IPS-NIHi7 (cell line): ENCODE data around the gene DNAL4.
"Not testable (repeated sequence)": the region's sequence is repeated elsewhere in the genome, so short reads cannot be mapped to it uniquely, and the experiment has no call there.

Source experiments
- DNase-seq: peaks from one replicate; pipeline ENCODE4 v3.0.0; 2012; ENCODE audit warnings: mixed read lengths; ENCODE audit errors: extremely low spot score

Gene DNAL4

GRCh38 chr22:38827510-38827909 lies 33.6 kb upstream of the DNAL4 start:
- no peak for DNase-seq

GRCh38 chr22:38826801-38827200 lies 32.9 kb upstream of the DNAL4 start:
- DNase-seq = no peak

GRCh38 chr22:38826386-38826785 lies 32.4 kb upstream of the DNAL4 start:
- DNase-seq = no peak

GRCh38 chr22:38824585-38824984 lies 30.6 kb upstream of the DNAL4 start:
- peak; percentile 93 for DNase-seq

GRCh38 chr22:38823637-38824036 lies 29.7 kb upstream of the DNAL4 start:
- DNase-seq = no peak

- DNase-seq = no peak
Measured at GRCh38 chr22:38823076-38823475, 29.1 kb upstream of the DNAL4 start.

- DNase-seq = no peak
Measured at GRCh38 chr22:38820020-38820419, 26.1 kb upstream of the DNAL4 start.

GRCh38 chr22:38819387-38819940 lies 25.5 kb upstream of the DNAL4 start:
- no peak for DNase-seq

- no peak for DNase-seq
Measured at GRCh38 chr22:38817196-38817595, 23.3 kb upstream of the DNAL4 start.

- no peak for DNase-seq
Measured at GRCh38 chr22:38815842-38816241, 21.9 kb upstream of the DNAL4 start.

- no peak for DNase-seq
Measured at GRCh38 chr22:38811241-38811640, 17.3 kb upstream of the DNAL4 start.

GRCh38 chr22:38805041-38805593 lies 11.2 kb upstream of the DNAL4 start:
- not testable (repeated sequence) for DNase-seq

GRCh38 chr22:38802671-38803121 lies 8.8 kb upstream of the DNAL4 start:
- DNase-seq = peak; percentile 41

- no peak for DNase-seq
Measured at GRCh38 chr22:38799265-38800002, 5.5 kb upstream of the DNAL4 start.

GRCh38 chr22:38798496-38798895 lies 4.6 kb upstream of the DNAL4 start:
- DNase-seq = no peak

GRCh38 chr22:38796262-38796957 lies 2.5 kb upstream of the DNAL4 start:
- no peak for DNase-seq

- DNase-seq = no peak
Measured at GRCh38 chr22:38795569-38795968, 1.6 kb upstream of the DNAL4 start.

GRCh38 chr22:38793317-38793716 lies 626 bp downstream of the DNAL4 start:
- no peak for DNase-seq

- no peak for DNase-seq
Measured at GRCh38 chr22:38792833-38793232, 1.1 kb downstream of the DNAL4 start.

GRCh38 chr22:38789606-38790005 lies 4.3 kb downstream of the DNAL4 start:
- no peak for DNase-seq

- no peak for DNase-seq
Measured at GRCh38 chr22:38788846-38789245, 5.1 kb downstream of the DNAL4 start.

GRCh38 chr22:38788021-38788816 lies 5.7 kb downstream of the DNAL4 start:
- DNase-seq = no peak
